ENCODE measurements around the gene KCNAB2. TPM values are rescaled to one million over a fixed set of nuclear protein-coding genes. Genes with fewer than 3 reads are reported as not detected.

The KCNAB2 gene
- total RNA-seq, 1 donor from 2014 or later = 2.2 TPM

- Histone ChIP-seq H2AFZ (replicated peaks) (no peak overlapping the region), H3K4me1 (peaks cover 15% of the 10 kb centered on the region), H3K4me3 (no peak overlapping the region), H3K4me2 (no peak overlapping the region), H3K9ac (no peak overlapping the region), H3K79me2 (ENCODE audit: low read depth) (no peaks in the 10 kb centered on the region), H4K20me1 (ENCODE audit: low read depth) (no peaks in the 10 kb centered on the region), H3K36me3 (no peaks in the 10 kb centered on the region), H3F3A (ENCODE audit: low read depth) (peaks cover 7% of the 10 kb centered on the region), H3K9me3 (ENCODE audit: low read depth) (no peaks in the 10 kb centered on the region), H3K27me3 (peaks cover 34% of the 10 kb centered on the region), H3K27ac (no peak overlapping the region)
- Mint-ChIP-seq H3K4me1 (peaks cover 17% of the 10 kb centered on the region), H3K36me3 (no peaks in the 10 kb centered on the region), H3K27me3 (ENCODE audit: insufficient read depth, low read depth) (peaks cover 11% of the 10 kb centered on the region), H3K27ac (no peak overlapping the region), H3K9me3 (no peaks in the 10 kb centered on the region), H3K4me3 (no peak overlapping the region)
- no peak for DNase-seq (ENCODE audit: low spot score)
- no peak for TF ChIP-seq EZH2phosphoT487 (IDR thresholded peaks at IDR 0.05)
These were observed 99.7 kb downstream of the KCNAB2 start for GRCh38 chr1:6145396-6145750.

DNA sequence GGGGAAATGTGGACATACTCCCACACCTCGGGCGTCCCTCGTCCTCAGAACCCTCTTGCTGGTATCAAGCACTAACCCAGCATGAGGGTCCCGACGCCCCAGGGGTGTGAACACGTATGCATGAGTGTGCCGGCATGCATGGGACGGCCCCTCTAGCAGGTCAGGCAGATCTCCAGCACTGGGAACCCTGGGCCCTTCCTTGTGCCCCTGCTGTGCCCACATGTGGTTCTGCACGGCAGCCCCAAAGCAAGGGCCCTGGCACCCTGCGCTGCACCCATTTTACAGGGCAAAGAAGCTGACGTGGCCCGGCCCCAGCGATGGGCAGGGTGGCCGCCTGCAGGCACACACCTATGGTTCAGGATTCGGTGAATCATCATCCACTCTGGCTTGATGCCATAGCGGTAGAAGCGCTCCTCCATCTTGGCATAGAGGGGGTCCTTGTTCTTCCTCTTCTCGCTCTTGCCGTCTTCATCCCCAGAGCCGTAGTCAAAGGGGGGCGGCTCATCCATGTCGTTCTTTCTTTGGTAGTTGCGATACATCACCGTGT, 100.2 kb downstream of the KCNAB2 start:
- H3K27ac ChIP-seq = no peak overlapping the region

GRCh38 chr1:6148497-6149241, 103.0 kb downstream of the KCNAB2 start:
- H3F3A ChIP-seq (ENCODE audit: low read depth) = peaks cover 7% of the 10 kb centered on the region
- H3K4me1 Mint-ChIP-seq = peaks cover 17% of the 10 kb centered on the region
- no peaks in the 10 kb centered on the region for H3K9me3 ChIP-seq (ENCODE audit: low read depth)
- no peaks in the 10 kb centered on the region for H3K36me3 ChIP-seq
- H3K27ac ChIP-seq = no peak overlapping the region
- peaks cover 13% of the 10 kb centered on the region for H3K27me3 Mint-ChIP-seq (ENCODE audit: insufficient read depth, low read depth)
- H2AFZ ChIP-seq (replicated peaks) = peak overlapping the region; percentile 73
- H3K9me3 Mint-ChIP-seq = no peaks in the 10 kb centered on the region
- H3K4me3 Mint-ChIP-seq = peak overlapping the region; percentile 86
- no peaks in the 10 kb centered on the region for H3K79me2 ChIP-seq (ENCODE audit: low read depth)
- H3K4me1 ChIP-seq = peaks cover 15% of the 10 kb centered on the region
- peak; percentile 94 for DNase-seq (ENCODE audit: low spot score)
- H4K20me1 ChIP-seq (ENCODE audit: low read depth) = no peaks in the 10 kb centered on the region
- H3K4me2 ChIP-seq = peak overlapping the region; percentile 77
- no peak overlapping the region for H3K9ac ChIP-seq
- peaks cover 34% of the 10 kb centered on the region for H3K27me3 ChIP-seq
- peak overlapping the region; percentile 30 for H3K4me3 ChIP-seq
- TF ChIP-seq CTCF (IDR thresholded peaks at IDR 0.05) (no peak), EZH2phosphoT487 (IDR thresholded peaks at IDR 0.05) (no peak), EZH2 (IDR thresholded peaks at IDR 0.05) (no peak)
- peak overlapping the region; percentile 75 for H3K27ac Mint-ChIP-seq
- no peaks in the 10 kb centered on the region for H3K36me3 Mint-ChIP-seq

More for the DNA sequence above, 100.2 kb downstream of the KCNAB2 start:
- no peak overlapping the region for H3K4me3 Mint-ChIP-seq
- peaks cover 15% of the 10 kb centered on the region for H3K4me1 ChIP-seq
- no peak overlapping the region for H3K27ac Mint-ChIP-seq
- peaks cover 17% of the 10 kb centered on the region for H3K4me1 Mint-ChIP-seq
- H3K4me2 ChIP-seq = no peak overlapping the region
- H3K79me2 ChIP-seq (ENCODE audit: low read depth) = no peaks in the 10 kb centered on the region
- DNase-seq (ENCODE audit: low spot score) = no peak
- TF ChIP-seq CTCF (IDR thresholded peaks at IDR 0.05) = no peak
- no peak for TF ChIP-seq EZH2phosphoT487 (IDR thresholded peaks at IDR 0.05)
- no peak for TF ChIP-seq EZH2 (IDR thresholded peaks at IDR 0.05)
- H3K4me3 ChIP-seq = no peak overlapping the region
- no peaks in the 10 kb centered on the region for H3K36me3 Mint-ChIP-seq
- peaks cover 7% of the 10 kb centered on the region for H3F3A ChIP-seq (ENCODE audit: low read depth)
- H3K27me3 ChIP-seq = peaks cover 34% of the 10 kb centered on the region
- H3K36me3 ChIP-seq = no peaks in the 10 kb centered on the region
- no peaks in the 10 kb centered on the region for H3K9me3 Mint-ChIP-seq
- H3K27me3 Mint-ChIP-seq (ENCODE audit: insufficient read depth, low read depth) = peaks cover 11% of the 10 kb centered on the region
- H2AFZ ChIP-seq (replicated peaks) = no peak overlapping the region
- H4K20me1 ChIP-seq (ENCODE audit: low read depth) = no peaks in the 10 kb centered on the region
- no peak overlapping the region for H3K9ac ChIP-seq
- no peaks in the 10 kb centered on the region for H3K9me3 ChIP-seq (ENCODE audit: low read depth)

- peaks cover 34% of the 10 kb centered on the region for H3K27me3 ChIP-seq
- H2AFZ ChIP-seq (replicated peaks) = no peak overlapping the region
- no peak for DNase-seq (ENCODE audit: low spot score)
- H4K20me1 ChIP-seq (ENCODE audit: low read depth) = no peaks in the 10 kb centered on the region
- H3K36me3 ChIP-seq = no peaks in the 10 kb centered on the region
- H3K4me3 Mint-ChIP-seq = no peak overlapping the region
- no peak overlapping the region for H3K4me2 ChIP-seq
- peaks cover 14% of the 10 kb centered on the region for H3K27me3 Mint-ChIP-seq (ENCODE audit: insufficient read depth, low read depth)
- no peak for TF ChIP-seq EZH2phosphoT487 (IDR thresholded peaks at IDR 0.05)
- no peak for TF ChIP-seq EZH2 (IDR thresholded peaks at IDR 0.05)
- no peak for TF ChIP-seq CTCF (IDR thresholded peaks at IDR 0.05)
- H3K79me2 ChIP-seq (ENCODE audit: low read depth) = no peaks in the 10 kb centered on the region
- H3K4me1 ChIP-seq = peaks cover 12% of the 10 kb centered on the region
- no peak overlapping the region for H3K27ac Mint-ChIP-seq
- no peak overlapping the region for H3K9ac ChIP-seq
- no peaks in the 10 kb centered on the region for H3K9me3 Mint-ChIP-seq
- no peak overlapping the region for H3K27ac ChIP-seq
- no peaks in the 10 kb centered on the region for H3K36me3 Mint-ChIP-seq
- H3K9me3 ChIP-seq (ENCODE audit: low read depth) = no peaks in the 10 kb centered on the region
- peaks cover 7% of the 10 kb centered on the region for H3F3A ChIP-seq (ENCODE audit: low read depth)
- H3K4me3 ChIP-seq = no peak overlapping the region
- H3K4me1 Mint-ChIP-seq = peaks cover 11% of the 10 kb centered on the region
These were observed 103.9 kb downstream of the KCNAB2 start for GRCh38 chr1:6149597-6149996.
